ENCODE results near the gene LHX6.

- TF ChIP-seq POLR2A (IDR thresholded peaks at IDR 0.05; ENCODE audit: low read length), result no peak
- TF ChIP-seq KDM1A (IDR thresholded peaks at IDR 0.05; ENCODE audit: low read depth), result no peak
- TF ChIP-seq RFX5 (IDR thresholded peaks at IDR 0.05), result no peak
- no peak for TF ChIP-seq MAFK (IDR thresholded peaks at IDR 0.05; ENCODE audit: partially characterized antibody)
These were observed 49.6 kb downstream of the LHX6 start for GRCh38 chr9:122179054-122179689.

Data from A549 (cell line).